K562 (cell line): ENCODE measurements around the gene TEX38. TPM values are rescaled to one million over a fixed set of nuclear protein-coding genes. Genes with fewer than 3 reads are reported as not detected.

Experiments used
- ATAC-seq: fragments of 200-7000 bp; cut with Tn5 transposase; 3 replicates; pipeline ENCODE4 v1.9.1; 2020; ENCODE audit warnings: moderate library complexity
- BruUV-seq: library from RNA; stranded (reverse); fragments of 400-500 nt; replicated peaks from 2 replicates; lab custom pipeline; 2021; lab: Mats Ljungman, UMichigan
- CTCF ChIA-PET: fragments of 300-600 bp; formaldehyde crosslinking; extraction: SDS; loops from one replicate; lab custom pipeline; 2021; ENCODE audit warnings: low intra/inter-chr PET ratio; lab: Yijun Ruan, JAX
- POLR2A ChIA-PET: fragments of 300-600, 350-650 bp; sonication (Branson Sonifier 250); formaldehyde crosslinking; extraction: SDS; loops from one replicate; lab custom pipeline; 2021; ENCODE audit warnings: antibody characterized with exemption, inconsistent platforms; lab: Yijun Ruan, JAX
- DNase-seq, 4 experiments: peaks; one replicate each; pipeline versions ENCODE4 v3.0.0 to v3.0.0-alpha.2; 2011 to 2018; ENCODE audit warnings: low spot score in 3 of 4, mixed read lengths in 3 of 4; ENCODE audit errors: extremely low read depth in 1 of 4
- FAIRE-seq: peaks from 2 replicates; lab custom pipeline; 2011; peaks lifted over from hg19 to GRCh38; lab: Jason Lieb, UNC
- H2AFZ ChIP-seq: 2 replicates; pipeline ENCODE4 v1.6.0; 2011; ENCODE audit warnings: low read depth, low read length, control low read depth, inconsistent platforms
- H3K27ac ChIP-seq: fragments of 200-600 bp; 3 replicates; pipeline ENCODE4 v1.8.0; 2011; ENCODE audit warnings: low read depth, mild to moderate bottlenecking, control low read depth, inconsistent platforms, low read length, moderate library complexity, mixed read lengths; ENCODE audit errors: extremely low read depth
- H3K27me3 ChIP-seq, 2 experiments: fragments of 300-600 bp in 1 of 2; 2 replicates in 1 of 2; 3 replicates in 1 of 2; pipeline versions ENCODE4 v1.6.0 to v1.8.0; 2011; ENCODE audit warnings: inconsistent platforms in 2 of 2, low read length in 2 of 2, mild to moderate bottlenecking in 1 of 2, mixed read lengths in 1 of 2, moderate library complexity in 1 of 2; ENCODE audit not compliant: control insufficient read depth in 2 of 2, insufficient read depth in 2 of 2
- H3K36me3 ChIP-seq: fragments of 300-600 bp; 3 replicates; pipeline ENCODE4 v1.8.0; 2011; ENCODE audit warnings: mild to moderate bottlenecking, low read length, inconsistent platforms; ENCODE audit not compliant: control insufficient read depth, insufficient read depth
- H3K4me1 ChIP-seq, 2 experiments: fragments of 200-600 bp in 1 of 2; replicated peaks in 1 of 2; 2 replicates in 1 of 2; 3 replicates in 1 of 2; pipeline versions ENCODE4 v1.5.1 to v1.8.0; 2011; ENCODE audit warnings: inconsistent platforms in 2 of 2, low read length in 2 of 2, mild to moderate bottlenecking in 1 of 2, mixed read lengths in 1 of 2, moderate library complexity in 1 of 2; ENCODE audit not compliant: control insufficient read depth in 2 of 2, insufficient read depth in 2 of 2
- H3K4me2 ChIP-seq: 2 replicates; pipeline ENCODE4 v1.6.1; 2011; ENCODE audit warnings: low read length, control low read depth, inconsistent platforms, mixed read lengths; ENCODE audit not compliant: insufficient read depth
- H3K4me3 ChIP-seq: fragments of 200-600 bp; sonication (generic), shearing (Covaris generic); 2 replicates; pipeline ENCODE4 v1.5.1; 2016; ENCODE audit warnings: control low read depth, inconsistent platforms
- H3K79me2 ChIP-seq: fragments of 200-600 bp; 3 replicates; pipeline ENCODE4 v1.8.0; 2011; ENCODE audit warnings: low read length, inconsistent platforms; ENCODE audit not compliant: control insufficient read depth, insufficient read depth
- H3K9ac ChIP-seq, 2 experiments: 2 replicates each; pipeline versions ENCODE4 v1.6.0 to v1.6.1; 2011; ENCODE audit warnings: low read depth in 2 of 2, low read length in 2 of 2, control low read depth in 1 of 2, inconsistent platforms in 1 of 2, mild to moderate bottlenecking in 1 of 2, mixed read lengths in 1 of 2; ENCODE audit not compliant: insufficient read depth in 1 of 2
- H3K9me1 ChIP-seq: one replicate; pipeline ENCODE4 v1.6.0; 2011; ENCODE audit warnings: inconsistent platforms, mild to moderate bottlenecking, low read length, moderate library complexity; ENCODE audit not compliant: control insufficient read depth, insufficient read depth
- H3K9me3 ChIP-seq: replicated peaks from 2 replicates; pipeline ENCODE4 v1.5.1; 2011; ENCODE audit warnings: low read depth, low read length, inconsistent platforms; ENCODE audit not compliant: control insufficient read depth, insufficient read depth
- H4K20me1 ChIP-seq: replicated peaks from 2 replicates; pipeline ENCODE4 v1.6.1; 2011; ENCODE audit warnings: low read length, inconsistent platforms, mixed read lengths; ENCODE audit not compliant: control insufficient read depth, insufficient read depth
- ARID3A ChIP-seq: IDR thresholded peaks from 2 replicates; pipeline ENCODE4 v1.6.1; 2012; ENCODE audit warnings: low read depth, low read length, improper control_type of control experiment, borderline replicate concordance
- C11orf30 ChIP-seq: fragments of 450-650 bp; IDR thresholded peaks from 2 replicates; pipeline ENCODE4 v1.6.1; 2016; ENCODE audit warnings: low read depth, mild to moderate bottlenecking
- ETS2 ChIP-seq: IDR thresholded peaks from 2 replicates; pipeline ENCODE4 v1.6.1; 2016; ENCODE audit warnings: borderline replicate concordance, missing genetic modification characterization, mild to moderate bottlenecking, moderate library complexity, missing compliant biosample characterization; ENCODE audit not compliant: poor library complexity, severe bottlenecking
- ETV6 ChIP-seq, 3 experiments: fragments of 150-350 bp in 1 of 3; sonication (generic) in 1 of 3; formaldehyde crosslinking in 1 of 3; IDR thresholded peaks; 2 replicates each; pipeline versions ENCODE4 v1.6.1 to v1.8.0; 2014 to 2022; ENCODE audit warnings: borderline replicate concordance in 2 of 3, low read depth in 2 of 3, antibody characterized with exemption in 1 of 3, low read length in 1 of 3, mild to moderate bottlenecking in 1 of 3, missing genetic modification reagents in 1 of 3
- MTA3 ChIP-seq: fragments of 450-650 bp; formaldehyde crosslinking; IDR thresholded peaks from 2 replicates; pipeline ENCODE4 v1.6.1; 2017; ENCODE audit warnings: mild to moderate bottlenecking, borderline replicate concordance
- MXD1 ChIP-seq: fragments of 250-450 bp; sonication (Bioruptor Pico); IDR thresholded peaks from 2 replicates; pipeline ENCODE4 v1.8.0; 2021; ENCODE audit warnings: borderline replicate concordance, mild to moderate bottlenecking, moderate library complexity; ENCODE audit not compliant: poor library complexity, severe bottlenecking
- NFE2L1 ChIP-seq: fragments of 450-650 bp; IDR thresholded peaks from 2 replicates; pipeline ENCODE4 v1.6.1; 2016; ENCODE audit warnings: missing genetic modification characterization, low read depth, mild to moderate bottlenecking, missing compliant biosample characterization, moderate library complexity, borderline replicate concordance
- RBM15 ChIP-seq: fragments of 200-400 bp; formaldehyde crosslinking; IDR thresholded peaks from 2 replicates; pipeline ENCODE4 v1.6.1; 2018; ENCODE audit warnings: mild to moderate bottlenecking, low read length, moderate library complexity; ENCODE audit not compliant: insufficient read depth
- TAF1 ChIP-seq: IDR thresholded peaks from 2 replicates; pipeline ENCODE4 v1.6.1; 2011; ENCODE audit warnings: mild to moderate bottlenecking, low read length, moderate library complexity; ENCODE audit not compliant: insufficient read depth, control insufficient read depth, severe bottlenecking; ENCODE audit errors: extremely low read depth
- ZNF239 ChIP-seq: fragments of 250-450 bp; sonication (Bioruptor Pico); IDR thresholded peaks from 2 replicates; pipeline ENCODE4 v1.4.0; 2020; ENCODE audit warnings: mild to moderate bottlenecking
- ZNF79 ChIP-seq: fragments of 250-450 bp; sonication (Bioruptor Pico); IDR thresholded peaks from 2 replicates; pipeline ENCODE4 v1.4.0; 2020; ENCODE audit warnings: low read depth, mild to moderate bottlenecking, moderate library complexity
- WGBS: fragments of 100-300 bp; shearing (Covaris generic); methylation state at CpG from one replicate; pipeline ENCODE4 v1.1.6; 2016; ENCODE audit warnings: low coverage, mixed read lengths; ENCODE audit not compliant: insufficient coverage; ENCODE audit errors: missing lambda C conversion rate; 5-methylcytosine and 5-hydroxymethylcytosine counted together
- in situ Hi-C: fragments of 300-500 bp; cut with MboI; formaldehyde crosslinking; loops from 4 replicates; pipeline ENCODE4 v1.15.0; 2018; ENCODE audit warnings: inconsistent platforms, mixed read lengths
- intact Hi-C: fragments of 100-400 bp; cut with micrococcal nuclease; formaldehyde crosslinking; loops from 2 replicates; pipeline ENCODE4 v1.14.2; 2022
- polyA plus RNA-seq, 8 experiments: library from polyadenylated mRNA; depleted of rRNA in 4 of 8; stranded (reverse) in 5 of 8; unstranded in 3 of 8; fragments of >200 nt; fragmentation: Nextera tagmentation in 2 of 8; fragmentation: Illumina TruSeq in 1 of 8; extraction: Ambion mirVana in 2 of 8; extraction: Trizol in 1 of 8; gene quantifications; 2 replicates each; pipeline versions ENCODE4 v1.2.1 to v1.2.3, GENCODE V29; 2011 to 2014; ENCODE audit warnings: inconsistent platforms in 1 of 8, missing spikeins in 1 of 8
- total RNA-seq, 7 experiments: library from RNA; depleted of rRNA in 6 of 7; stranded (reverse); fragments of >200 nt in 6 of 7; fragmentation: Illumina TruSeq in 2 of 7; extraction: Trizol in 2 of 7; gene quantifications; 2 replicates each; pipeline versions ENCODE4 v1.2.1 to v1.2.3, GENCODE V29; 2011 to 2021; ENCODE audit warnings: low replicate concordance in 1 of 7

Gene TEX38
- total and polyA plus RNA-seq, 9 of the 15 experiments (the other 6 are each of a cell fraction or from before 2014, with no cell fraction given): not detected

- no TSS peak for BruUV-seq
- CTCF ChIA-PET: no interaction called here
These were observed 15.0 kb upstream of the TEX38 start for GRCh38 chr1:46656643-46657042.

More at GRCh38 chr1:46656643-46657042, 15.0 kb upstream of the TEX38 start:
- Histone ChIP-seq H3K36me3 (peaks cover 28% of the 10 kb centered on the region), H2AFZ (no peak overlapping the region), H3K9me3 (no peaks in the 10 kb centered on the region), H4K20me1 (no peaks in the 10 kb centered on the region), H3K27me3 (no peaks in the 10 kb centered on the region), H3K4me2 (no peak overlapping the region), H3K9ac (no peak overlapping the region), H3K79me2 (no peaks in the 10 kb centered on the region), H3K9me1 (no peaks in the 10 kb centered on the region), H3K4me1 (no peaks in the 10 kb centered on the region), H3K4me3 (no peak overlapping the region), H3K27ac (no peak overlapping the region)
- intact Hi-C loops (no loop called here), in situ Hi-C loops (no loop called here)
- 76% methylated on average over 2 of the region's 2 CpGs for WGBS
- no peak for DNase-seq
- FAIRE-seq: no peak
- POLR2A ChIA-PET: interaction anchor here (0.8 to 1.3 kb wide), 4 partner anchors 9 to 19 kb away, joined by 3 to 4 read pairs (median 4); no protein-coding TSS in a partner anchor
- no peak for ATAC-seq
- TF ChIP-seq MXD1 (CRISPR knock-in tag) (no peak), ZNF79 (CRISPR knock-in tag) (no peak), ETV6 (IDR thresholded peaks at IDR 0.05; ENCODE audit: borderline replicate concordance in 1 of 2, low read depth in 2 of 2, low read length in 1 of 2) (no peak), ETV6 (CRISPR knock-in tag; IDR thresholded peaks at IDR 0.05; ENCODE audit: borderline replicate concordance) (no peak), ZNF239 (CRISPR knock-in tag) (no peak), C11orf30 (no peak), ARID3A (no peak), RBM15 (no peak), NFE2L1 (tag) (no peak), TAF1 (no peak), ETS2 (tag) (no peak), MTA3 (no peak)
